Measurements from ENCODE around the gene CNOT4.

GRCh38 chr7:135368416-135369186 is 141.3 kb downstream of the CNOT4 start:
- TF ChIP-seq POLR2A (IDR thresholded peaks at IDR 0.05; ENCODE audit: low read length) (no peak), GATA1 (IDR thresholded peaks at IDR 0.05; ENCODE audit: low read depth, low read length) (no peak)

Measured in erythroblast (primary cell).